HFFc6 (cell line): ENCODE data around the gene ADAMTS17. TPM values are rescaled to one million over a fixed set of nuclear protein-coding genes. Genes with fewer than 3 reads are reported as not detected.

Source experiments
- DNase-seq: peaks from one replicate; pipeline ENCODE4 v3.0.0-alpha.2; 2018
- H3K27ac Mint-ChIP-seq: 2 replicates; pipeline ENCODE4 v1.8.0; 2020; ENCODE audit warnings: mild to moderate bottlenecking, mixed read lengths
- H3K27me3 Mint-ChIP-seq: 2 replicates; pipeline ENCODE4 v1.8.0; 2021; ENCODE audit warnings: mild to moderate bottlenecking, moderate library complexity, mixed read lengths; ENCODE audit not compliant: insufficient read depth
- H3K36me3 Mint-ChIP-seq: 2 replicates; pipeline ENCODE4 v1.8.0; 2021; ENCODE audit warnings: low read depth, mixed read lengths
- H3K4me1 Mint-ChIP-seq: 2 replicates; pipeline ENCODE4 v1.8.0; 2020; ENCODE audit warnings: low read depth, mixed read lengths
- H3K4me3 Mint-ChIP-seq: 2 replicates; pipeline ENCODE4 v1.8.0; 2020; ENCODE audit warnings: mild to moderate bottlenecking, moderate library complexity, mixed read lengths
- H3K9me3 Mint-ChIP-seq: 2 replicates; pipeline ENCODE4 v1.8.0; 2020; ENCODE audit warnings: mild to moderate bottlenecking, mixed read lengths
- CTCF ChIP-seq: fragments of 200-600 bp; sonication (generic); IDR thresholded peaks from 2 replicates; pipeline ENCODE4 v1.5.0; 2021; ENCODE audit warnings: antibody characterized with exemption, mild to moderate bottlenecking
- total RNA-seq, 6 experiments: library from RNA; stranded (reverse); fragmentation: NEBNext Ultra II Directional; extraction: Animal tissue kit (Norgen Biotek cat#: 25700); gene quantifications; 2 replicates in 1 of 6; 3 replicates in 5 of 6; pipeline ENCODE4 v1.2.3, GENCODE V29; 2021

The ADAMTS17 gene
- total RNA-seq, 6 experiments from 2014 or later: not detected

GRCh38 chr15:99976000-99976399 is 365.8 kb downstream of the ADAMTS17 start:
- no peaks in the 10 kb centered on the region for H3K4me1 Mint-ChIP-seq
- no peaks in the 10 kb centered on the region for H3K36me3 Mint-ChIP-seq
- TF ChIP-seq CTCF: no peak
- H3K9me3 Mint-ChIP-seq: peaks cover 23% of the 10 kb centered on the region
- peaks cover 8% of the 10 kb centered on the region for H3K27me3 Mint-ChIP-seq
- H3K27ac Mint-ChIP-seq: no peak overlapping the region
- H3K4me3 Mint-ChIP-seq: no peak overlapping the region
- no peak for DNase-seq

GRCh38 chr15:99974246-99974645 is 367.5 kb downstream of the ADAMTS17 start:
- no peak for TF ChIP-seq CTCF
- Mint-ChIP-seq H3K27me3 (peaks cover 5% of the 10 kb centered on the region), H3K27ac (no peak overlapping the region), H3K4me1 (no peaks in the 10 kb centered on the region), H3K9me3 (peaks cover 30% of the 10 kb centered on the region), H3K4me3 (no peak overlapping the region), H3K36me3 (no peaks in the 10 kb centered on the region)
- DNase-seq: no peak

GRCh38 chr15:99973351-99973750 is 368.4 kb downstream of the ADAMTS17 start:
- peaks cover 38% of the 10 kb centered on the region for H3K9me3 Mint-ChIP-seq
- no peaks in the 10 kb centered on the region for H3K36me3 Mint-ChIP-seq
- no peak for TF ChIP-seq CTCF
- no peak overlapping the region for H3K27ac Mint-ChIP-seq
- no peaks in the 10 kb centered on the region for H3K4me1 Mint-ChIP-seq
- H3K4me3 Mint-ChIP-seq: no peak overlapping the region
- H3K27me3 Mint-ChIP-seq: no peaks in the 10 kb centered on the region; the same call in 1 of the 2 replicates
- no peak for DNase-seq

GRCh38 chr15:99970891-99971430 is 370.8 kb downstream of the ADAMTS17 start:
- TF ChIP-seq CTCF: no peak
- Mint-ChIP-seq H3K27ac (no peak overlapping the region), H3K4me1 (no peaks in the 10 kb centered on the region), H3K36me3 (no peaks in the 10 kb centered on the region), H3K9me3 (peaks cover 42% of the 10 kb centered on the region), H3K27me3 (no peaks in the 10 kb centered on the region; the same call in 1 of the 2 replicates), H3K4me3 (no peak overlapping the region)
- no peak for DNase-seq

GRCh38 chr15:99969261-99969920 is 372.4 kb downstream of the ADAMTS17 start:
- Mint-ChIP-seq H3K27ac (no peak overlapping the region), H3K27me3 (peaks cover 3% of the 10 kb centered on the region), H3K4me1 (no peaks in the 10 kb centered on the region), H3K9me3 (peaks cover 44% of the 10 kb centered on the region), H3K4me3 (no peak overlapping the region), H3K36me3 (no peaks in the 10 kb centered on the region)
- no peak for TF ChIP-seq CTCF
- no peak for DNase-seq
